Mesendoderm (in vitro differentiated cells): Measurements from ENCODE around the gene AKT3.

Experiments used
- DNase-seq: peaks from one replicate; pipeline ENCODE4 v3.0.0; 2013
- H2AK5ac ChIP-seq: 2 replicates; pipeline ENCODE4 v1.6.1; 2013; ENCODE audit warnings: low read length, inconsistent platforms
- H2BK120ac ChIP-seq: 2 replicates; pipeline ENCODE4 v1.6.1; 2013; ENCODE audit warnings: low read depth, mild to moderate bottlenecking, low read length, moderate library complexity, mixed read lengths
- H2BK15ac ChIP-seq: replicated peaks from 2 replicates; pipeline ENCODE4 v1.6.1; 2013; ENCODE audit warnings: low read depth, mild to moderate bottlenecking, moderate library complexity
- H2BK5ac ChIP-seq: 2 replicates; pipeline ENCODE4 v1.6.1; 2013; ENCODE audit warnings: low read length, inconsistent platforms
- H3K18ac ChIP-seq: 2 replicates; pipeline ENCODE4 v1.6.1; 2013; ENCODE audit warnings: mild to moderate bottlenecking, low read length, mixed read lengths
- H3K23ac ChIP-seq: one replicate; pipeline ENCODE4 v1.6.1; 2013; ENCODE audit warnings: low read length
- H3K27ac ChIP-seq: 2 replicates; pipeline ENCODE4 v1.5.1; 2013; ENCODE audit warnings: low read depth, mild to moderate bottlenecking, inconsistent platforms, low read length, moderate library complexity
- H3K27me3 ChIP-seq: 2 replicates; pipeline ENCODE4 v1.6.1; 2013; ENCODE audit warnings: low read length, control low read depth, mild to moderate bottlenecking, inconsistent platforms; ENCODE audit not compliant: insufficient read depth, poor library complexity
- H3K36me3 ChIP-seq: 2 replicates; pipeline ENCODE4 v1.6.1; 2013; ENCODE audit warnings: low read length, inconsistent platforms; ENCODE audit not compliant: control insufficient read depth, insufficient read depth
- H3K4ac ChIP-seq: one replicate; pipeline ENCODE4 v1.6.1; 2013; ENCODE audit warnings: low read depth, mild to moderate bottlenecking, low read length, moderate library complexity
- H3K4me1 ChIP-seq: 2 replicates; pipeline ENCODE4 v1.6.1; 2013; ENCODE audit warnings: low read depth, low read length, inconsistent platforms; ENCODE audit not compliant: control insufficient read depth
- H3K4me2 ChIP-seq: 2 replicates; pipeline ENCODE4 v1.6.1; 2013; ENCODE audit warnings: low read length
- H3K4me3 ChIP-seq: 2 replicates; pipeline ENCODE4 v1.5.1; 2013; ENCODE audit warnings: mild to moderate bottlenecking, low read length
- H3K56ac ChIP-seq: one replicate; pipeline ENCODE4 v1.6.1; 2013; ENCODE audit warnings: low read length
- H3K79me1 ChIP-seq: 2 replicates; pipeline ENCODE4 v1.6.1; 2013; ENCODE audit warnings: low read length, inconsistent platforms
- H3K79me2 ChIP-seq: 2 replicates; pipeline ENCODE4 v1.6.1; 2013; ENCODE audit warnings: mild to moderate bottlenecking, low read length; ENCODE audit not compliant: control insufficient read depth, insufficient read depth
- H3K9ac ChIP-seq: 2 replicates; pipeline ENCODE4 v1.6.1; 2013; ENCODE audit warnings: low read length, inconsistent platforms
- H4K5ac ChIP-seq: one replicate; pipeline ENCODE4 v1.6.1; 2013; ENCODE audit warnings: low read length
- H4K8ac ChIP-seq: one replicate; pipeline ENCODE4 v1.6.1; 2013; ENCODE audit warnings: low read depth, mild to moderate bottlenecking, control low read depth, low read length, moderate library complexity
- WGBS: extraction: QIAGEN DNeasy Blood & Tissue Kit; methylation state at CpG from one replicate; pipeline ENCODE4 v1.1.7; 2013; ENCODE audit warnings: low lambda C conversion rate, missing lambda C conversion rate; ENCODE audit not compliant: insufficient coverage; ENCODE audit errors: extremely low coverage; 5-methylcytosine and 5-hydroxymethylcytosine counted together

Gene AKT3

DNA sequence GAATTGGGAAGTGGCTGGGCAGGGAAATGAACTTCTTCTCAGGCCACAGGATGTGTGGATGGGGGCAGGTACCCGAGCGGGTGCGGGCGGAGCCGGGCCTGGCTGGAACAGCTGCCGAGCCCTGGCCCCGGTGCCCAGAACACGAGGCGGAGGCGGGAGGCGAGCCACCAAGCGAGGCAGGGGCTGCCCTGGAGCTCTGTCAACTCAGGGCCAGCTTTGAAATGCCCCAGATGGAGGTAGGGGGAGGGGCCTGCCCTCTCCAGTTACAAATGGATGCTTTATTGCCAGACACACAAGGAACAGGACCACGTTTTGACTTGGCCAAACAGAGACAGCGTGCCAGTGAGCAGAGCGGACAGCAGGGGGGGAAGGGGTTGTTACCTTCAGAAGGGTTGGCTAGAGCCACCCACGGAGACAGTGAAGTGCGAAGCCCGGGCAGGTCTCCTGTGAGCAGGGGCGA, 353.8 kb downstream of the AKT3 start:
- no peaks in the 10 kb centered on the region for H3K79me1 ChIP-seq
- no peak overlapping the region for H4K5ac ChIP-seq
- no peak overlapping the region for H3K9ac ChIP-seq
- H3K56ac ChIP-seq = no peak overlapping the region
- H3K4me1 ChIP-seq = no peaks in the 10 kb centered on the region
- WGBS = no CpG with 5 or more reads among the region's 19 CpGs
- H3K18ac ChIP-seq = no peak overlapping the region
- H3K27me3 ChIP-seq = no peaks in the 10 kb centered on the region
- no peak overlapping the region for H3K4ac ChIP-seq
- no peaks in the 10 kb centered on the region for H3K36me3 ChIP-seq
- no peaks in the 10 kb centered on the region for H3K79me2 ChIP-seq
- H2AK5ac ChIP-seq = no peak overlapping the region
- no peak for DNase-seq
- no peak overlapping the region for H2BK15ac ChIP-seq
- H2BK120ac ChIP-seq = no peak overlapping the region
- no peak overlapping the region for H3K27ac ChIP-seq
- H2BK5ac ChIP-seq = no peak overlapping the region
- H3K23ac ChIP-seq = no peak overlapping the region
- no peak overlapping the region for H4K8ac ChIP-seq
- no peak overlapping the region for H3K4me2 ChIP-seq
- no peak overlapping the region for H3K4me3 ChIP-seq

DNA sequence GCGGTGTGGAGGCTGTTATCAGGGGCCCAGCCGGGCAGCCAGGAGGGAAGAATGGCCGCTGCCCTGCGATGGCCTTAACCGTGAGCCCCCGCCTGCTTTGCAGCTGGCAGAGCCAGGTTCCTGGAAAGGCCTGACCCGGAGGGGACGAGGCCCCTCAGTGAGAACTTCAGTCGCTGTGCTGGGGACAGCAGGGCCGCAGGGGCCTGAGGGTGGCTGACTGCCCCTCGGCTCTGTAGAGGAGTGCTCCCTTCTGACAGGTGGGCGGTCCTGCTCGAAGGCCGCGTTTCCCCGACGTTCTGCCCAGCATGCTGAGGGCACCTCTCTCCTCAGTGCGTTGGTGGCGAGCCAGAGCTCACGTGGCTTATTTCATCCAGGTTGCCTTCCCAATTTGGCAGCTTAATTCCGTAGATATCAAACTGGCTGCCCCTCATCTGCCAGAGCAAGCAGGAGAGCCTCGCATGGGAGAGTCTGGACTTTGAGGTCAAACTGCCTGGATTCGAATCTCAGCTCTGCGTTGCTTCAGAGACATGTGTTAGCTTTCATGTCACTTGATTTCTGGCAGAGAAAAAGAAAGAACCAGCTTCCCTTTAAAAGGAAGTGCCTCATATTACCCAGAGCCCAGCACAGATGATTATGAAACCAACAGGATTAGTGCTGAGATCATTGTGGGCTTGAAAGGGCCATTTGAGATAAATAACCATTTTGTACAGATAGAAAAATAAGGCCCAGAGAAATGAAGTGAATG, 354.4 kb downstream of the AKT3 start:
- Histone ChIP-seq H2BK15ac (no peak overlapping the region), H3K4ac (no peak overlapping the region), H3K4me2 (no peak overlapping the region), H3K4me3 (no peak overlapping the region), H3K27ac (no peak overlapping the region), H2BK5ac (no peak overlapping the region), H3K18ac (no peak overlapping the region), H3K36me3 (no peaks in the 10 kb centered on the region), H3K79me1 (no peaks in the 10 kb centered on the region), H2AK5ac (no peak overlapping the region), H3K79me2 (no peaks in the 10 kb centered on the region), H2BK120ac (no peak overlapping the region), H4K8ac (no peak overlapping the region), H3K9ac (no peak overlapping the region), H3K23ac (no peak overlapping the region), H3K4me1 (no peaks in the 10 kb centered on the region), H4K5ac (no peak overlapping the region), H3K27me3 (no peaks in the 10 kb centered on the region), H3K56ac (no peak overlapping the region)
- DNase-seq = no peak
- WGBS = no CpG with 5 or more reads among the region's 24 CpGs

DNA sequence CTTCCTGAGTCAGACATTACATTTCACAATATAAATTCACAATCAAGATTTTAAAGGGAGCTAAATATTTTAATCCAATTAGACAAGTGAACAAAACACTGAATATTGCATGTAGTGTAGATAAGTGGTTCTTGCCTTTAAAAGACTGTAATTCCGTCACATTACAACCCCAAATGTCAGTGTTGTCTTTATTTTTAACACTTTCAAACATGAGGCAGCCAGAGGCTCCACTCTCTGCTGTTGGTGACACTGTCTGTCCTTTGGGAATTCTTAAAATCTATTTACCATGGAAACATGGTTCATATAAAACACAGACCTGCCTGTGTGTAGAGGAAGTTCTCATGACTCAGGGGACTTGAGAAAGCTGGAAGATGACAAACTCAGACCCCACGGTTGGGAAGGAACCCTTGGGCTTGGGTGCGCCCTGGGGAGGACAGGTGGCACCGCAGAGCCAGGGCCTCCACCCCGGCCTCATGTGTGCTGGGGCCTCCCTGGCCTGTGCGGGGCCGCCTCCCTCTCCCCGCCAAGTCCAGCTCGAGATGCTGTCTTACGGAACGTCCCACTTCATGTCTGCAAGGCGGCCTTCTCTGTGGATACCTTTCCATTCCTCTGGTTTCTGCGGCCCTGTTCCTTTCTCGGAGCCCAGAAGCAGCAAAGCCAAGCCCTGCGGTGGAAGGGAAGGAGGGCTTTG, 355.2 kb downstream of the AKT3 start:
- Histone ChIP-seq H2AK5ac (no peak overlapping the region), H4K5ac (no peak overlapping the region), H3K36me3 (no peaks in the 10 kb centered on the region), H3K4me2 (no peak overlapping the region), H2BK5ac (no peak overlapping the region), H3K27me3 (no peaks in the 10 kb centered on the region), H3K18ac (no peak overlapping the region), H4K8ac (no peak overlapping the region), H2BK15ac (no peak overlapping the region), H3K79me2 (no peaks in the 10 kb centered on the region), H3K4ac (no peak overlapping the region), H3K27ac (no peak overlapping the region), H3K56ac (no peak overlapping the region), H2BK120ac (no peak overlapping the region), H3K9ac (no peak overlapping the region), H3K4me1 (no peaks in the 10 kb centered on the region), H3K4me3 (no peak overlapping the region), H3K23ac (no peak overlapping the region), H3K79me1 (no peaks in the 10 kb centered on the region)
- WGBS = no CpG with 5 or more reads among the region's 15 CpGs
- no peak for DNase-seq

DNA sequence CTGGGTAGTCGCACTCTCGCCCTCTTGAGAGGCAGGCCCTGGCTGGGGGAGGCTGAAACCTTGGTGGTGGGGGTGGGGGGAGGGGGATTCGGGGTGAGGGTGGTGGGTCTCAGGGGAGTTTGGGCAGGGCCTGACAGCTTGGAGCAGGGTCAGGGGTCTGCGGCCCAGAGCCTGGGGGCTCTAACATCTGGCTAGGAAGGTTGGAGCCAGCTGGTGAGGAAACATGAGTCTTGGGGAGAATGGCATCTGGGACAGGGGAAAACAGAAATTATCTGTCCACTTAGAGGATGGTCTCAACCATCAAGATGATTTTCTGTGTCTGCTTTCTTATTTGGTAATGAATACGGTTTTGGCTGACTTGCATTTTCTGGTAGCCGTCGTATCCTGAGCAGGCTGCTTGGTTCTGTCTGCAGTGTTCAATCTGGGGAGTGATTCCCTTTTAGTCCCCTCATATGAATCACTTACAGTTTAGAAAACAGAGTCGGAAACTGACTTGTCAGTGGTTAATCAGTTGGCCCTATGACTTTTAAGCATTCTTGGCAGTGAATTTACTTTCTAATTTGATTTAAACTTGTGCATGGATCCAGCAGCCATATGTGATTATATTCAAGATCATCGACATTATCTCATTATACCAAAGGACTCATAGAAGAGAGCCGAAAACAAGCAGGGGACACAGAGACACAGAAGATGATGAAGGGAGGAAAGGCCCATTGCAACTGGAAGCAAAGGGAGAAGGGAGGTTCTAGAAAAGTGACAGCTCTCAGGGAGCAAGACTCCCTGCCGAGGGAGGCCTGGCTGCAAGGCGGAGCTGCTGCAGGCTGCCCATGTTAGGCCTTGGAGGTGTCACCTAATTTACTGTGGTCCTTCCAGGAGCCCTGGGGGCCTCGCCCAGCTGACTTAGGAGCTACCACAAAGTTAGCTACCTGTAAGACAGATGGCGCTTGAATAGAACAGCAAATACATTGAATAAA, 356.6 kb downstream of the AKT3 start:
- DNase-seq = peak; percentile 34
- no peak overlapping the region for H2AK5ac ChIP-seq
- H3K27me3 ChIP-seq = no peaks in the 10 kb centered on the region
- H2BK5ac ChIP-seq = no peak overlapping the region
- no peak overlapping the region for H2BK120ac ChIP-seq
- H3K23ac ChIP-seq = no peak overlapping the region
- no peaks in the 10 kb centered on the region for H3K36me3 ChIP-seq
- no peak overlapping the region for H3K56ac ChIP-seq
- H3K4ac ChIP-seq = no peak overlapping the region
- no peak overlapping the region for H3K18ac ChIP-seq
- no peak overlapping the region for H2BK15ac ChIP-seq
- H3K79me2 ChIP-seq = no peaks in the 10 kb centered on the region
- no peak overlapping the region for H4K5ac ChIP-seq
- H4K8ac ChIP-seq = no peak overlapping the region
- no peak overlapping the region for H3K4me3 ChIP-seq
- WGBS = no CpG with 5 or more reads among the region's 14 CpGs
- no peak overlapping the region for H3K4me2 ChIP-seq
- no peak overlapping the region for H3K27ac ChIP-seq
- H3K9ac ChIP-seq = no peak overlapping the region
- H3K79me1 ChIP-seq = no peaks in the 10 kb centered on the region
- H3K4me1 ChIP-seq = no peaks in the 10 kb centered on the region

DNA sequence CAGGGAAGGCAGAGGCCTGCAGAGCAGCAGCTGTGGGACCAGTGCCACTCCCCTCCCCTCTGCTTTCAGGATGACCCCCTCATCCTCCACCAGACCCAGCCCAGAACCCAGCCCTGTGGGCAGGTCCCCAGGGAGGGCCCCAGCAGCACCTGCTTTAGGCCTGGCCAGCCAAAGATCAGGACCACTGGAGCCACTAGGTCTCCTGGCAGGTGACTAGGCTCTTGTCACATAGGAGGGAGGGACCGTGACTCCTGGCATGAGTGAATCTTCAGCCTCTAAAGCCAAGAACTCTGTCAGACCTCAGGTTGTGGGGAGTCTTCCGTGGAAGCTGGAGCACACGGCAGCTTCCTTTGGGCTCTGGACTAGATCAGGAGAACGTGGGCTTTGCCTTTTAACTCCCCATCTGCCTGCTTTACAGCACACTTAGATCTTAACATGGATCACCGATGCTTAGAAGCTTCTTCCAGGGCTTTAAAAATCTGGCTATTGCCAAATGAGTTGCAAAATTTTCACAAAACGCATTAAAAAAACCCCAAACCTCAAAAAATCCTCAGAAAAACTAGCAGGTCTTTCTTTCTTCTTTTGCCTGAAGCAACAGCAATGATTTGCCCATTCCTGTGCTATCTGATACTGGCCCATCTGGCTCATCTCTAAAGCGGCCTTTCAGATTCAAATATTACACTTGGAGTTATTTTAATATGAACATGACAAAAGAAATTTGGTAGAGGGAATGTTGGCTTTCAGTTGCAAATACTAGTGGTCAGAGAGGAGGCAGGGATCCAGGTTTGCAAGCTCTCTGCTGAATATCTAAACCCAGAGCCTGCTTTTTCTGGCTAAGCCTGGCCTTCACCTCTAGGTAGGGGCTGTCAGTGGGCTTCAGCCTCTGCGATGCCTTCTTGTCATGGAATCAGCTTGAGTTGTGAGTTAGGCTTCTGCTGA, 359.0 kb downstream of the AKT3 start:
- Histone ChIP-seq H3K23ac (peak overlapping the region; percentile 17), H4K5ac (no peak overlapping the region), H4K8ac (no peak overlapping the region), H2BK5ac (no peak overlapping the region), H3K4me1 (no peaks in the 10 kb centered on the region), H3K27ac (peak overlapping the region; percentile 14), H3K56ac (no peak overlapping the region), H2AK5ac (no peak overlapping the region), H3K27me3 (no peaks in the 10 kb centered on the region), H3K79me2 (no peaks in the 10 kb centered on the region), H3K36me3 (no peaks in the 10 kb centered on the region), H3K4ac (no peak overlapping the region), H2BK15ac (no peak overlapping the region), H3K4me2 (no peak overlapping the region), H2BK120ac (no peak overlapping the region), H3K79me1 (no peaks in the 10 kb centered on the region), H3K4me3 (no peak overlapping the region), H3K9ac (no peak overlapping the region), H3K18ac (no peak overlapping the region)
- no CpG with 5 or more reads among the region's 8 CpGs for WGBS
- no peak for DNase-seq
